Endothelial cell (in vitro differentiated cells): Measurements from ENCODE around the gene HOXA7. TPM values are rescaled to one million over a fixed set of nuclear protein-coding genes. Genes with fewer than 3 reads are reported as not detected.

ENCODE experiments used
- DNase-seq: peaks from one replicate; pipeline ENCODE4 v3.0.0; 2021; ENCODE audit warnings: low spot score
- H3K27ac Mint-ChIP-seq: one replicate; pipeline ENCODE4 v1.8.0; 2021; ENCODE audit warnings: mixed read lengths, inconsistent platforms; ENCODE audit not compliant: unreplicated experiment
- H3K27me3 Mint-ChIP-seq: one replicate; pipeline ENCODE4 v1.8.0; 2021; ENCODE audit warnings: mild to moderate bottlenecking, moderate library complexity, mixed read lengths, inconsistent platforms; ENCODE audit not compliant: unreplicated experiment
- H3K36me3 Mint-ChIP-seq: one replicate; pipeline ENCODE4 v1.8.0; 2021; ENCODE audit warnings: mild to moderate bottlenecking, low read depth, mixed read lengths, inconsistent platforms; ENCODE audit not compliant: unreplicated experiment
- H3K4me1 Mint-ChIP-seq: one replicate; pipeline ENCODE4 v1.8.0; 2021; ENCODE audit warnings: mild to moderate bottlenecking, mixed read lengths, inconsistent platforms; ENCODE audit not compliant: unreplicated experiment
- H3K4me3 Mint-ChIP-seq: one replicate; pipeline ENCODE4 v1.8.0; 2021; ENCODE audit warnings: mild to moderate bottlenecking, mixed read lengths, inconsistent platforms; ENCODE audit not compliant: unreplicated experiment
- H3K9me3 Mint-ChIP-seq: one replicate; pipeline ENCODE4 v1.8.0; 2021; ENCODE audit warnings: mixed read lengths, inconsistent platforms; ENCODE audit not compliant: unreplicated experiment
- total RNA-seq: library from RNA; stranded (reverse); fragmentation: NEBNext Ultra II Directional; extraction: Animal tissue kit (Norgen Biotek cat#: 25700); gene quantifications from one replicate; pipeline ENCODE4 v1.2.1, GENCODE V29; 2021; ENCODE audit not compliant: unreplicated experiment
- TF ChIP-seq, protein P1 (sequence below): fragments of 200-600 bp; sonication (generic); IDR thresholded peaks from one replicate; pipeline ENCODE4 v1.5.0; 2021; ENCODE audit warnings: antibody characterized with exemption; ENCODE audit not compliant: unreplicated experiment

The HOXA7 gene
- total RNA-seq, 1 donor from 2014 or later, result not detected

GRCh38 chr7:27126596-27127327 lies 29.7 kb downstream of the HOXA7 start:
- no peaks in the 10 kb centered on the region for H3K9me3 Mint-ChIP-seq
- no peak for DNase-seq
- peaks cover 36% of the 10 kb centered on the region for H3K27me3 Mint-ChIP-seq
- no peak overlapping the region for H3K4me3 Mint-ChIP-seq
- TF ChIP-seq, protein P1, sequence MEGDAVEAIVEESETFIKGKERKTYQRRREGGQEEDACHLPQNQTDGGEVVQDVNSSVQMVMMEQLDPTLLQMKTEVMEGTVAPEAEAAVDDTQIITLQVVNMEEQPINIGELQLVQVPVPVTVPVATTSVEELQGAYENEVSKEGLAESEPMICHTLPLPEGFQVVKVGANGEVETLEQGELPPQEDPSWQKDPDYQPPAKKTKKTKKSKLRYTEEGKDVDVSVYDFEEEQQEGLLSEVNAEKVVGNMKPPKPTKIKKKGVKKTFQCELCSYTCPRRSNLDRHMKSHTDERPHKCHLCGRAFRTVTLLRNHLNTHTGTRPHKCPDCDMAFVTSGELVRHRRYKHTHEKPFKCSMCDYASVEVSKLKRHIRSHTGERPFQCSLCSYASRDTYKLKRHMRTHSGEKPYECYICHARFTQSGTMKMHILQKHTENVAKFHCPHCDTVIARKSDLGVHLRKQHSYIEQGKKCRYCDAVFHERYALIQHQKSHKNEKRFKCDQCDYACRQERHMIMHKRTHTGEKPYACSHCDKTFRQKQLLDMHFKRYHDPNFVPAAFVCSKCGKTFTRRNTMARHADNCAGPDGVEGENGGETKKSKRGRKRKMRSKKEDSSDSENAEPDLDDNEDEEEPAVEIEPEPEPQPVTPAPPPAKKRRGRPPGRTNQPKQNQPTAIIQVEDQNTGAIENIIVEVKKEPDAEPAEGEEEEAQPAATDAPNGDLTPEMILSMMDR, result no peak
- no peak overlapping the region for H3K27ac Mint-ChIP-seq
- peaks cover 34% of the 10 kb centered on the region for H3K4me1 Mint-ChIP-seq
- H3K36me3 Mint-ChIP-seq, result no peaks in the 10 kb centered on the region

- Mint-ChIP-seq H3K9me3 (no peaks in the 10 kb centered on the region), H3K4me3 (no peak overlapping the region), H3K27ac (no peak overlapping the region), H3K36me3 (no peaks in the 10 kb centered on the region), H3K4me1 (peaks cover 34% of the 10 kb centered on the region), H3K27me3 (peaks cover 34% of the 10 kb centered on the region)
- TF ChIP-seq, protein P1, result no peak
- DNase-seq, result no peak
These were observed 30.5 kb downstream of the HOXA7 start for GRCh38 chr7:27125986-27126394.

DNA sequence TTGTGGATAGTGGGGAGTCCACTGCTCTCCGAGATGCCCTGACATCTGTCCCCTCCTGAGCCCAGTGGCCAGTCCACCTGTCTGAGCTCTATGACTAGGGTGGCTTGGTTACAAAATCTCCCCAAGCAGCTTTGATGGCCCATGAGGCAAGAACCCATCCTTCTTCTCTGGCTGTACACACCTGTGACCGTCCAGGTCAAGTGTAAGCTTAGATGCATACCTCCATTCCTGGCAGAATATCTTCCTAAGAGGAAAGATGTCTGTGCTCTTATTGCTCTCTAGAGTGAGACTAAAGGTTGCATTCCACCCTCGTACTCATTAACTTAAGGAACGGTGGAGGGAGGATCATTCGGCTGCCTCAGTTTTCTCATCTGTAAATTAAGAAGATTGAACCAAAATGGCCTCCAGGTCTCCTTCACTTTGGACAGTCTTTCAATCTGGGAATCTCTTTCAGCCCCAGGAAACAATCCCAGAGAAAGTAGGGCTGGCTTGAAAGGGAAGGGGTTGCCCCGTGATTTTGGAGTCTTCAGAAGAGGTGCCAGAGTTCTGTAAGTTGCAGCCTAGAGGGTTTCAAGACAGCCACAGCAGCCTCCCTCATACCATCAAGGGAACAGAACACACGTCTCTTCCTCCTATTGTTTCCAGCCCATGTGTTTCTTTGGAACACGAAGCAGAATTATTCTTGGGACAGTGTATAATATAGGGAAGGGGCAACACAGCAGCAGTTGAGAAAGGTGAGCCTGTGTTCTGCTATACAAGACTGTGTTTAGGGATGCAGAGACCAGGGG lies 31.4 kb downstream of the HOXA7 start:
- H3K27me3 Mint-ChIP-seq, result peaks cover 36% of the 10 kb centered on the region
- TF ChIP-seq, protein P1, result no peak
- H3K27ac Mint-ChIP-seq, result no peak overlapping the region
- no peaks in the 10 kb centered on the region for H3K36me3 Mint-ChIP-seq
- H3K4me3 Mint-ChIP-seq, result no peak overlapping the region
- DNase-seq, result no peak
- H3K9me3 Mint-ChIP-seq, result no peaks in the 10 kb centered on the region
- H3K4me1 Mint-ChIP-seq, result peaks cover 34% of the 10 kb centered on the region

- H3K27ac Mint-ChIP-seq, result no peak overlapping the region
- H3K36me3 Mint-ChIP-seq, result no peaks in the 10 kb centered on the region
- peaks cover 41% of the 10 kb centered on the region for H3K27me3 Mint-ChIP-seq
- peaks cover 34% of the 10 kb centered on the region for H3K4me1 Mint-ChIP-seq
- H3K4me3 Mint-ChIP-seq, result peak overlapping the region; percentile 19
- TF ChIP-seq, protein P1, result no peak
- H3K9me3 Mint-ChIP-seq, result no peaks in the 10 kb centered on the region
- DNase-seq, result no peak
These were observed 32.2 kb downstream of the HOXA7 start for GRCh38 chr7:27124096-27124901.
